ENCODE measurements around the gene GALNT2.

The GALNT2 gene

GRCh38 chr1:230171356-230172015 lies 104.4 kb downstream of the GALNT2 start:
- DNase-seq = no peak

- DNase-seq = no peak
These were observed 105.0 kb downstream of the GALNT2 start for GRCh38 chr1:230172016-230172537.

- no peak for DNase-seq
These were observed 106.3 kb downstream of the GALNT2 start for GRCh38 chr1:230173187-230173975.

GRCh38 chr1:230174041-230174440 lies 107.0 kb downstream of the GALNT2 start:
- DNase-seq = no peak

- no peak for DNase-seq
These were observed 107.6 kb downstream of the GALNT2 start for GRCh38 chr1:230174471-230175162.

- no peak for DNase-seq
These were observed 108.2 kb downstream of the GALNT2 start for GRCh38 chr1:230175163-230175747.

- DNase-seq = no peak
These were observed 108.8 kb downstream of the GALNT2 start for GRCh38 chr1:230175839-230176238.

GRCh38 chr1:230176326-230176725 lies 109.3 kb downstream of the GALNT2 start:
- no peak for DNase-seq

GRCh38 chr1:230176871-230177411 lies 109.9 kb downstream of the GALNT2 start:
- DNase-seq = peak; percentile 75 to 88

GRCh38 chr1:230179249-230179648 lies 112.2 kb downstream of the GALNT2 start:
- no peak for DNase-seq

GRCh38 chr1:230185076-230186001 lies 118.3 kb downstream of the GALNT2 start:
- peak; percentile 17 to 57 for DNase-seq

GRCh38 chr1:230186003-230186863 lies 119.2 kb downstream of the GALNT2 start:
- DNase-seq = peak; percentile 98

GRCh38 chr1:230186874-230187273 lies 119.8 kb downstream of the GALNT2 start:
- no peak for DNase-seq

- no peak for DNase-seq
These were observed 120.3 kb downstream of the GALNT2 start for GRCh38 chr1:230187290-230187689.

GRCh38 chr1:230188826-230189225 lies 121.8 kb downstream of the GALNT2 start:
- DNase-seq = peak; percentile 78 to 88

GRCh38 chr1:230189341-230189740 lies 122.3 kb downstream of the GALNT2 start:
- DNase-seq = peak; percentile 67 to 78

GRCh38 chr1:230189824-230190223 lies 122.8 kb downstream of the GALNT2 start:
- peak in 1 of 2 experiments; percentile 32 for DNase-seq

GRCh38 chr1:230191079-230191804 lies 124.2 kb downstream of the GALNT2 start:
- no peak for DNase-seq

- peak in 1 of 2 experiments; percentile 30 for DNase-seq
These were observed 124.8 kb downstream of the GALNT2 start for GRCh38 chr1:230191855-230192254.

- no peak for DNase-seq
These were observed 127.5 kb downstream of the GALNT2 start for GRCh38 chr1:230194525-230194924.
